ENCODE results near the gene SPARCL1.
"Not testable (repeated sequence)": the region's sequence is repeated elsewhere in the genome, so short reads cannot be mapped to it uniquely, and the experiment has no call there.

Gene SPARCL1

DNA sequence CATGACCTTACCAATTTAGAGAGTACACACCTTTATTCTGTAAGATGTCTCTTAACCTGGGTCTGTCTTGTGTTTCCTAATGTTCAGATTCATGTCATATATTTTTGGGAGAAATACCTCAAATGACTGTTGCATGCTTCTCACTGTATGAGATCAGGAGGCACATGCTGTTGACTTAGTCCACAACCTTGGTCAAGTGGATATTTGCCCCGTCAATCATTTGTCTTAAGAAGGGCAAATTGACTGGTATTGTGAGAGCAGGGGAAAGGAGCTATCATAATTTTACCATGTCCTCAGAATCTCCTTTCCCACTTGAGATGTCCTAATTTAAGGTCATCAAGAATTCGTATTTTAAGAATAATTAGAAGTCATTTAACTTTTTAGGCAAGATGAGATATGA lies 95.8 kb downstream of the SPARCL1 start:
- DNase-seq, result no peak

- DNase-seq, result no peak
These were observed 99.1 kb downstream of the SPARCL1 start for GRCh38 chr4:87430038-87430437.

GRCh38 chr4:87428979-87429378 lies 100.2 kb downstream of the SPARCL1 start:
- no peak for DNase-seq

GRCh38 chr4:87427518-87427868 lies 101.7 kb downstream of the SPARCL1 start:
- DNase-seq, result no peak

- no peak for DNase-seq
These were observed 102.2 kb downstream of the SPARCL1 start for GRCh38 chr4:87426865-87427517.

GRCh38 chr4:87425711-87426110 lies 103.5 kb downstream of the SPARCL1 start:
- DNase-seq, result no peak

DNA sequence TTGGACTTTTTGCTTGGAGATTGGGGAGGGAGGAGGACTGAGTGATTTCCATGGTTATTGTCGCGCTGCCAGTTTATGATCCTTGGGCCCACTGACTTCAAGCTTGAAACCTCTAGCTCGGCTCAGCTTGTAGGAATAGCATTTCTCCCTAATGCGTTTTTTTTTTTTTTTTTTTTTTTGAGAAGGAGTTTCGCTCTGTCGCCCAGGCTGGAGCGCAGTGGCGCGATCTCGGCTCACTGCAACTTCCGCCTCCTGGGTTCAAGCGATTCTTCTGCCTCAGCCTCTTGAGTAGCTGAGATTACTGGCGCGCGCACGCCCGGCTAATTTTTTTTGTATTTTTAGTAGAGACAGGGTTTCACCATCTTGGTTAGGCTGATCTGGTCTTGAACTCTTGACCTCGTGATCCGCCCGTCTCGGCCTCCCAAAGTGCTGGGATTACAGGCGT lies 105.1 kb downstream of the SPARCL1 start:
- DNase-seq, result not testable (repeated sequence)
